Activated CD8-positive, alpha-beta T cell treated with anti-CD3 and anti-CD28 coated beads for 36 hours (primary cell): ENCODE data around the gene CERS1. TPM values are rescaled to one million over a fixed set of nuclear protein-coding genes. Genes with fewer than 3 reads are reported as not detected.

ENCODE experiments used
- ATAC-seq: fragments of 200-7000 bp; cut with Tn5 transposase; one replicate; pipeline ENCODE4 v1.10.0; 2021; ENCODE audit warnings: mild to moderate bottlenecking, moderate library complexity
- CTCF ChIA-PET: fragments of 350-600 bp; sonication (Branson Sonifier 250); formaldehyde crosslinking; loops from one replicate; lab custom pipeline; 2021; ENCODE audit warnings: antibody characterized with exemption; lab: Charles Lee
- POLR2A ChIA-PET: fragments of 350-600 bp; sonication (Branson Sonifier 250); formaldehyde crosslinking; loops from one replicate; lab custom pipeline; 2021; ENCODE audit warnings: antibody characterized with exemption; lab: Charles Lee
- DNase-seq: peaks from one replicate; pipeline ENCODE4 v3.0.0-alpha.2; 2020
- H3K27ac Mint-ChIP-seq: one replicate; pipeline ENCODE4 v1.8.0; 2021; ENCODE audit warnings: mild to moderate bottlenecking, mixed read lengths
- H3K27me3 Mint-ChIP-seq: one replicate; pipeline ENCODE4 v1.8.0; 2021; ENCODE audit warnings: mixed read lengths
- H3K36me3 Mint-ChIP-seq: one replicate; pipeline ENCODE4 v1.8.0; 2021; ENCODE audit warnings: low read depth, mixed read lengths
- H3K4me1 Mint-ChIP-seq: one replicate; pipeline ENCODE4 v1.8.0; 2021; ENCODE audit warnings: low read depth, mixed read lengths
- H3K4me3 Mint-ChIP-seq: one replicate; pipeline ENCODE4 v1.8.0; 2021; ENCODE audit warnings: mild to moderate bottlenecking, moderate library complexity, mixed read lengths
- H3K9me3 Mint-ChIP-seq: one replicate; pipeline ENCODE4 v1.8.0; 2021; ENCODE audit warnings: mixed read lengths
- CTCF ChIP-seq: fragments of 200-600 bp; IDR thresholded peaks from one replicate; pipeline ENCODE4 v1.8.0; 2022; ENCODE audit warnings: antibody characterized with exemption, mild to moderate bottlenecking
- intact Hi-C: fragments of 100-400 bp; cut with micrococcal nuclease; formaldehyde crosslinking; loops from one replicate; pipeline ENCODE4 v1.10.0; 2022
- total RNA-seq, 2 experiments: library from RNA; stranded (reverse); gene quantifications; one replicate each; pipeline ENCODE4 v1.2.3, GENCODE V29; 2021

The CERS1 gene
- total RNA-seq, 2 experiments from 2014 or later = 0.18 to 0.36 TPM

DNA sequence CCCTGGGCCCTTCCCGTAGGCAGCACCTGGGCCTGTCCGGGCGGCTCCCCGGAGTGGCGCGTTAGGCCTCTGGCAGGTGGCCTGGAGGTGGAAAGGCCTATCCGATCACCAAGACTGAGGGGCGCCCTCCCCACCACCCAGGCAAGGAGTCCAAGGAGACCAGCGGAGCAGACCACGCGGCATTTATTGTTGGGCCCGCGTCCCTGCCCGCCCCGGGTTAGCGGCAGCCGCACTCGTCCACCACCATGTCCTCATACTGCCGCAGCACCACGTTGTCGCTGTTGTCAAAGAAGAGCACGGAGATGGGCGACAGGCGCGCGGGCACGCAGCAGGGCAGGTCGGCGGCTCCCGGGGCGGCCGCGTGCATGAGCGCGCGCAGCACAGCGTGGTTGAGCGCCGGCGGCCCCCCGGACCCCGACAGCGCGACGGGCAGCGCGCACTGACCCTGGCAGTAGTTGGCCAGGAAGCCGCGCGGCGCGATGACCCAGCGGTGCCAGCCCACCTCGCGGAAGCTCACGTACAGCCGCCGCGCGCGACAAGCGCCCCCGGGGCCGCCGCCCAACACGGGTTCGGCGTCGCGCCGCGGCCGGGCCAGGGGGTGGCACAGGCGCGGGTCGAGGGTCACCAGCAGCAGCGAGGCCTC lies 27.5 kb downstream of the CERS1 start:
- H3K27me3 Mint-ChIP-seq = peaks cover 2% of the 10 kb centered on the region
- no peaks in the 10 kb centered on the region for H3K9me3 Mint-ChIP-seq
- no peak overlapping the region for H3K4me3 Mint-ChIP-seq
- ChIA-PET POLR2A (interaction anchor here (1.8 kb wide), 1 partner anchor 50 kb away, joined by 4 read pairs; the partner anchor contains the start of genes COPE and DDX49), CTCF (interaction anchor here (1.6 to 5.0 kb wide), 2 partner anchors 12 to 23 kb away, joined by 4 to 38 read pairs; no protein-coding TSS in a partner anchor)
- H3K36me3 Mint-ChIP-seq = peaks cover 27% of the 10 kb centered on the region
- peaks cover 3% of the 10 kb centered on the region for H3K4me1 Mint-ChIP-seq
- no peak for TF ChIP-seq CTCF
- H3K27ac Mint-ChIP-seq = no peak overlapping the region
- ATAC-seq (no peak), DNase-seq (no peak)
- intact Hi-C loops = no loop called here

DNA sequence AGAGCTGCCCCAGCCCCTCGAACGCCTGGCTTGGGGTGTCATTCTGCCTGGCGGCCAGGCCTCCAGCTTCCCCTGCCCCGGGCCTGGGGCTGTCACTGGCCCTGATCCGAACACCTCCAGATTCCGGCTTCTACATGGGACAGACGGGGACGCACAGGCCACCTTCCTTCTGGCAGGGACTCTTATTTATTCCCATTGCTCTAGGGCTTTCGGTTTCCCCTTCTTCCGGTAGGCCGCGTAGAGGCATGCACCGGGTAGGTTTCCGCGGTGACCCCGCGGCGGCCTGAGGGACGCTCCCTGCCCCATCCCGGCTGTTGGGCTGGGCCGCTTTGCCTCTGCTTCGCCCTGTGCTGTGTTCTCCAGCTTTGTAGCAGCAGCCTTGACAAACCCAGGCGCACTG lies 28.2 kb downstream of the CERS1 start:
- Mint-ChIP-seq H3K9me3 (no peaks in the 10 kb centered on the region), H3K4me1 (peaks cover 3% of the 10 kb centered on the region), H3K27me3 (peaks cover 2% of the 10 kb centered on the region), H3K27ac (no peak overlapping the region), H3K4me3 (no peak overlapping the region), H3K36me3 (peaks cover 30% of the 10 kb centered on the region)
- no peak for DNase-seq
- no peak for TF ChIP-seq CTCF
- intact Hi-C loops = no loop called here
- no peak for ATAC-seq
- ChIA-PET POLR2A (interaction anchor here (0.9 to 1.8 kb wide), 2 partner anchors 51 to 278 kb away, joined by 4 read pairs; partner anchors contain the start of genes COPE and DDX49), CTCF (interaction anchor here (1.0 to 5.0 kb wide), 7 partner anchors 10 to 274 kb away, joined by 3 to 38 read pairs (median 4); partner anchors contain the start of genes COPE and DDX49)

DNA sequence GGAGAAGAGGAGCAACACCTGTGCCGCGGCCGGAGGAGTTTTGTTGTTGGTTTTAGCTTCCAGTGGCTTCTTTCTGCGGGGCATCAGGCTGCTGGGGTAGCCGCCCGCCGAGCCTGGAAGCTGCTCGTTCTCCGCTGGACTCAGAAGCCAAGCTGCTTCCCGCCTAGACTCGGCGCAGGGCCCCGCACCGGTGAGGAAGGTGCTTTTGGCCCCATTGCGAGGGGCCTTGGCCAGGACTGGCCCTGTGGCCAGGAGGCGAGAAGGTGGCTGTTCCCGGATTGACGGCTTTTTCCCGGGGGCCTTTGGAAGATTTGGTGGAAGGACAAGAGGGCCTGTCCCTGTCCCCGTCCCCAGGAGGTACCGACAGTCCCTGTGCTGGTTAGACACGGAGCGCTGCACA lies 28.8 kb downstream of the CERS1 start:
- CTCF ChIA-PET = interaction anchor here (1.0 to 5.0 kb wide), 8 partner anchors 10 to 393 kb away, joined by 3 to 38 read pairs (median 4); partner anchors contain the start of genes COPE and DDX49
- intact Hi-C loops = no loop called here
- Mint-ChIP-seq H3K36me3 (peaks cover 34% of the 10 kb centered on the region), H3K9me3 (no peaks in the 10 kb centered on the region), H3K4me1 (peaks cover 3% of the 10 kb centered on the region), H3K27me3 (peaks cover 2% of the 10 kb centered on the region), H3K27ac (no peak overlapping the region), H3K4me3 (no peak overlapping the region)
- ATAC-seq (no peak), DNase-seq (no peak)
- no peak for TF ChIP-seq CTCF
- POLR2A ChIA-PET = interaction anchor here (0.9 to 1.8 kb wide), 2 partner anchors 52 to 278 kb away, joined by 4 read pairs; partner anchors contain the start of genes COPE and DDX49

DNA sequence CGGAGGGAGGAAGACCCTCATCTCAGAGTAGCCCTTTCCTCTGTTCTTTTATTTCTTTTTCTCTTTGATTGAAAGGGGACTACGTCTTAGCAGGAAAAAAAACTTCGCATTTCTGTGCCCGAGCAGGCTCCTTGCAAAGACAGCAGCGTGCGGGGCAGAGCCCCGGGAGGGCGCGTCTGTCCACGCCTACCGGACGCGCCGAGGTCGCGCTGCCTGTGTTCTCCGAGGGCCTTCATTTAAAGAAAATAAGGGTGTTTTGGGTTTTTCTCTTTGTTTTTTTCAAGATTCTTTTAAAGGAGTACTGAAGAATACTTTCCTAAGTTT lies 29.2 kb downstream of the CERS1 start:
- H3K36me3 Mint-ChIP-seq = peaks cover 38% of the 10 kb centered on the region
- no peak overlapping the region for H3K27ac Mint-ChIP-seq

More for the DNA sequence above, 29.2 kb downstream of the CERS1 start:
- no peaks in the 10 kb centered on the region for H3K9me3 Mint-ChIP-seq
- intact Hi-C loops = no loop called here
- ChIA-PET CTCF (interaction anchor here (1.0 to 5.0 kb wide), 13 partner anchors 11 to 393 kb away, joined by 3 to 38 read pairs (median 3); partner anchors contain the start of genes COPE, DDX49 and REX1BD), POLR2A (interaction anchor here (1.8 kb wide), 1 partner anchor 52 kb away, joined by 4 read pairs; the partner anchor contains the start of genes COPE and DDX49)
- H3K27me3 Mint-ChIP-seq = peaks cover 2% of the 10 kb centered on the region
- no peak overlapping the region for H3K4me3 Mint-ChIP-seq
- peak; percentile 73 for TF ChIP-seq CTCF
- H3K4me1 Mint-ChIP-seq = peaks cover 3% of the 10 kb centered on the region
- ATAC-seq = no peak
- no peak for DNase-seq
